Left lobe of liver (tissue), 2 donors: ENCODE measurements around the gene UBE3B. TPM values are rescaled to one million over a fixed set of nuclear protein-coding genes. Genes with fewer than 3 reads are reported as not detected.
A peak's percentile ranks its signal among the peaks of the same experiment; 100 is the strongest.
"Not testable (repeated sequence)": the region's sequence is repeated elsewhere in the genome, so short reads cannot be mapped to it uniquely, and the experiment has no call there.

Experiments
- ATAC-seq: fragments of 200-7000 bp; cut with Tn5 transposase; one replicate; pipeline ENCODE4 v1.9.1; 2020; ENCODE audit warnings: mild to moderate bottlenecking, moderate library complexity
- DNase-seq: peaks from one replicate; pipeline ENCODE4 v3.0.0-alpha.2; 2020; ENCODE audit warnings: low spot score
- total RNA-seq: library from RNA; stranded (reverse); gene quantifications from one replicate; pipeline ENCODE4 v1.2.1, GENCODE V29; 2021
- donor health status: DM: no; HTN: no; CAD: no; lungs with moderate emphysema.
- donor health status: DM: no; HTN: yes; CAD: no.

The UBE3B gene
- total RNA-seq, 1 donor from 2014 or later, result 19.2 TPM

GRCh38 chr12:109473526-109474270 lies 3.7 kb upstream of the UBE3B start:
- DNase-seq, ATAC-seq: not testable (repeated sequence)

GRCh38 chr12:109475121-109475520 lies 2.3 kb upstream of the UBE3B start:
- DNase-seq (no peak), ATAC-seq (no peak)

- DNase-seq, result no peak
- ATAC-seq, result no peak
Measured at GRCh38 chr12:109475993-109476806, 1.2 kb upstream of the UBE3B start.

GRCh38 chr12:109476807-109477184 lies 638 bp upstream of the UBE3B start:
- DNase-seq, result no peak
- ATAC-seq, result no peak

GRCh38 chr12:109477963-109478315 lies 505 bp downstream of the UBE3B start:
- ATAC-seq (no peak), DNase-seq (no peak)

GRCh38 chr12:109479761-109480160 lies 2.3 kb downstream of the UBE3B start:
- DNase-seq (no peak), ATAC-seq (no peak)

- no peak for DNase-seq
- no peak for ATAC-seq
Measured at GRCh38 chr12:109480356-109480755, 2.9 kb downstream of the UBE3B start.

- ATAC-seq, result no peak
- DNase-seq, result no peak
Measured at GRCh38 chr12:109481863-109482262, 4.4 kb downstream of the UBE3B start.

GRCh38 chr12:109482491-109482890 lies 5.1 kb downstream of the UBE3B start:
- no peak for ATAC-seq
- no peak for DNase-seq

GRCh38 chr12:109482894-109483293 lies 5.5 kb downstream of the UBE3B start:
- DNase-seq (no peak), ATAC-seq (no peak)

GRCh38 chr12:109483346-109483745 lies 5.9 kb downstream of the UBE3B start:
- ATAC-seq (no peak), DNase-seq (no peak)

- no peak for DNase-seq
- no peak for ATAC-seq
Measured at GRCh38 chr12:109485201-109485600, 7.8 kb downstream of the UBE3B start.

- ATAC-seq, result no peak
- no peak for DNase-seq
Measured at GRCh38 chr12:109487181-109488050, 10.0 kb downstream of the UBE3B start.

- DNase-seq (no peak), ATAC-seq (no peak)
Measured at GRCh38 chr12:109488051-109488665, 10.7 kb downstream of the UBE3B start.

- no peak for DNase-seq
- ATAC-seq, result no peak
Measured at GRCh38 chr12:109489016-109489954, 11.9 kb downstream of the UBE3B start.

GRCh38 chr12:109489955-109490565 lies 12.6 kb downstream of the UBE3B start:
- ATAC-seq, result no peak
- DNase-seq, result no peak

- ATAC-seq, result no peak
- DNase-seq, result no peak
Measured at GRCh38 chr12:109491671-109492070, 14.2 kb downstream of the UBE3B start.

- DNase-seq, result no peak
- peak; percentile 45 for ATAC-seq
Measured at GRCh38 chr12:109492371-109492770, 14.9 kb downstream of the UBE3B start.

GRCh38 chr12:109493090-109493489 lies 15.7 kb downstream of the UBE3B start:
- ATAC-seq (no peak), DNase-seq (no peak)
